Stimulated activated CD8-positive, alpha-beta memory T cell treated with anti-CD3 and anti-CD28 coated beads, Interleukin-4, amount 100 ng/mL, for 48 hours (primary cell): ENCODE measurements around the gene MYLK4.

ENCODE experiments used
- DNase-seq: peaks from one replicate; pipeline ENCODE4 v3.0.0-alpha.2; 2020

Gene MYLK4

GRCh38 chr6:2732503-2733089, 18.1 kb downstream of the MYLK4 start:
- no peak for DNase-seq

GRCh38 chr6:2731281-2731909, 19.3 kb downstream of the MYLK4 start:
- DNase-seq: no peak

- DNase-seq: no peak
Measured at GRCh38 chr6:2730353-2731107, 20.2 kb downstream of the MYLK4 start.

GRCh38 chr6:2729921-2730320, 20.8 kb downstream of the MYLK4 start:
- DNase-seq: no peak

- no peak for DNase-seq
Measured at GRCh38 chr6:2725999-2726567, 24.6 kb downstream of the MYLK4 start.

- no peak for DNase-seq
Measured at GRCh38 chr6:2725364-2725988, 25.2 kb downstream of the MYLK4 start.

- no peak for DNase-seq
Measured at GRCh38 chr6:2721219-2721618, 29.5 kb downstream of the MYLK4 start.

GRCh38 chr6:2719093-2719455, 31.6 kb downstream of the MYLK4 start:
- DNase-seq: no peak

GRCh38 chr6:2718334-2719092, 32.2 kb downstream of the MYLK4 start:
- DNase-seq: no peak

- DNase-seq: no peak
Measured at GRCh38 chr6:2716936-2717700, 33.6 kb downstream of the MYLK4 start.

GRCh38 chr6:2715737-2716136, 35.0 kb downstream of the MYLK4 start:
- no peak for DNase-seq

GRCh38 chr6:2714111-2714895, 36.4 kb downstream of the MYLK4 start:
- no peak for DNase-seq

- no peak for DNase-seq
Measured at GRCh38 chr6:2713473-2714110, 37.1 kb downstream of the MYLK4 start.

GRCh38 chr6:2712102-2712501, 38.6 kb downstream of the MYLK4 start:
- no peak for DNase-seq

- DNase-seq: no peak
Measured at GRCh38 chr6:2710412-2710811, 40.3 kb downstream of the MYLK4 start.

GRCh38 chr6:2708456-2708855, 42.3 kb downstream of the MYLK4 start:
- DNase-seq: no peak

- DNase-seq: no peak
Measured at GRCh38 chr6:2706558-2706957, 44.2 kb downstream of the MYLK4 start.

GRCh38 chr6:2705256-2705655, 45.5 kb downstream of the MYLK4 start:
- no peak for DNase-seq

- DNase-seq: no peak
Measured at GRCh38 chr6:2697291-2697690, 53.4 kb downstream of the MYLK4 start.

- DNase-seq: no peak
Measured at GRCh38 chr6:2695454-2696095, 55.1 kb downstream of the MYLK4 start.
